Hippocampal formation (tissue), 2 donors: ENCODE measurements around the gene GSTM4.
"Not testable (repeated sequence)": the region's sequence is repeated elsewhere in the genome, so short reads cannot be mapped to it uniquely, and the experiment has no call there.

Source experiments
- DNase-seq, 2 donors: peaks; one replicate each; lab custom pipeline; 2025; lab: John Stamatoyannopoulos, UW

The GSTM4 gene

DNA sequence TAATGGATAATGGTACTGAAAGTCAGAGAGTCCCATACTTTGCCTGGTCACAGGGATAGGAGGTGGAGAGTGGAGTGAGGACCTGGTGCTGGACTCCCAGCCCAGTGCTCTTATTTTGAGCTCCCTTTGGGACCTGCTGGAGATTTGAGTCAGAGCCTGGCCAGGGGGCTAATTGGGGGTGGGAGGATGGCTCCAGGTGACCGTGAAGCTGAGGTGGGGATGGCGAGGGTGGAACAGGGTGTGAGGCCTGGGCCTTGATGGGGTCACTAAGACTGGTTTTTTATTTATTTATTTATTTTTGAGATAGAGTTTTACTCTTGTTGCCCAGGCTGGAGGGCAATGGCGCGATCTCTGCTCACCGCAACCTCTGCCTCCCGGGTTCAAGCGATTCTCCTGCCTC lies 18.5 kb upstream of the GSTM4 start:
- no peak for DNase-seq

DNA sequence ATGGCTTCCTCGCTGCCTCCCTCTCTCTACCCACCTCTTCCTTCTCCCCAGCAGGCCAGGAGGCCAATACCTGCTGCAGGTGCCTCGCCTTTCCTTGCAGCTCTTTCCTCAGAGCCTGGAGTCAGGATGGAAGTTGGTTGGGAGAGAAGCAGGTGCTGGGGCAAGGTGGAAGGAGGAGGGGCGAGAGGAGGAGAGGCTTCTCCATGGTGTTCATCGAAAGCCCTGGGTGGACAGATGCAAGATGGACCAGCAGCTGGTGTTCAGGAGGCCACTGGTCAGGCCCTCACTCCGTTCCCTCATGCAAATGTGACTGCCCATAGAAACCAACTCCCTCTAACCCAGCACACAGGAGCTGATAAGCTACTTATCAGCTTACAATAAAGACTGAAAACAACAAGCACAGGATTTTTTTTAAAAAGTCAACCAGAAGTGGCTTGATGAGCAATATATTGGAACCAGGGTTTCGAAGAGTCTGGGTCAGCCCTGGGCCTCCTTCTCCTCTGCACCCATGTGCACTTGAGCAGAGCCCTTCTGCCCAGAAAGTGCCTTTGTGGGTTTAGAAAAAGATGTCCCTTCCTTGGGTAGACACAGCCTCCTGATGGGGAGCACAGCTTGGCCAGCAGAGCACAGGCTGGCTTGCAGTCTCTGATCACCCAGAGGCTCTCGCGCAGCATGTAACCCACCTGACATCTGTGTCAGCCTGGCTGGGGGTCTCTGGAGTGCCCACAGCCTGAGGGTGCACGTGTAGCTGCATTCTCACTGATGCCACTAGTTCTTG lies 16.6 kb upstream of the GSTM4 start:
- DNase-seq: no peak

DNA sequence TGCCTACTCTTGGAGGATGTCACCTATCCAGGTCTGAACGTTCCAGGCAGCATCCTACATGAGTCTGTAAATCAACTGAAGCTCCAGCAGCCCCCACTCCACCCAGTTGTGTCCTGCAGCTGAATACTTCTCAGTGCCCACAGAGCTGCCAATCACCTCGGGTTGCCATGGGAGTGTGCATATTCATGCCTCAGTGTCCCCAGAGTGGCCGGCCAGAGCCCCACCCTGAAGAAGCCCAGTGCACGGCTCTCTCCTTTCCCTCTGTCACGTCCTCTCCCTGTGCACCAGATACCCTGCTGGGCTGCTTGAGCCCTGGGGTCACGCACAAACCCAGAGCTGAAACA lies 16.1 kb upstream of the GSTM4 start:
- DNase-seq: no peak

DNA sequence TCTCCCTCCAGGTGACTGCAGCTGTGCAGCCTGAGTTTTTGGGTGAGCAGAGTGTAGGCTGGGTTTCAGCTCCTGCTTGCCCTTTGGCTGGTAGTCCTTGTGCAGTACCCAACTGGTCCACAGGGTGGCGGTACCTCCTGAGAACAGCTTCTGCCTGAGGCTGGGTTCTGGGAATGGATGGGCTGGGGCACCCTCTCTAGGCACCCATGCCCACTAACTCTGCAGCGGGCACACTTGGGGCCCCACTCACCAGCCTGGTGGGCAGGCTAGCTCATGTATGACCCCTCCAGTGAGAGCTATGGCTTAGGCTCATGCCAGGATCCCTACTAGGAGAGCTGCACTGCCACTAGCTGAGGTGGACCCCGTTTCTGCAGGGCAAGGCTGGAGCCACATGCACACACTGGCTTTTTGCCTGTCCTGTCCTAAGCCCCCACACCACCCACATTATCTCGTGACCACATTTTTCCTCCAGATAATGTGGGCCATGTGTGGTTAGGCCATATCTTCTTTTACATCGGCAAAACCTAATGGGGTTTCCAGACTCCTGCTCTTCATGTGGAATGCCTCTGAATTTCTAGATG lies 15.5 kb upstream of the GSTM4 start:
- DNase-seq: peak in 1 of 2 donors; percentile 73

DNA sequence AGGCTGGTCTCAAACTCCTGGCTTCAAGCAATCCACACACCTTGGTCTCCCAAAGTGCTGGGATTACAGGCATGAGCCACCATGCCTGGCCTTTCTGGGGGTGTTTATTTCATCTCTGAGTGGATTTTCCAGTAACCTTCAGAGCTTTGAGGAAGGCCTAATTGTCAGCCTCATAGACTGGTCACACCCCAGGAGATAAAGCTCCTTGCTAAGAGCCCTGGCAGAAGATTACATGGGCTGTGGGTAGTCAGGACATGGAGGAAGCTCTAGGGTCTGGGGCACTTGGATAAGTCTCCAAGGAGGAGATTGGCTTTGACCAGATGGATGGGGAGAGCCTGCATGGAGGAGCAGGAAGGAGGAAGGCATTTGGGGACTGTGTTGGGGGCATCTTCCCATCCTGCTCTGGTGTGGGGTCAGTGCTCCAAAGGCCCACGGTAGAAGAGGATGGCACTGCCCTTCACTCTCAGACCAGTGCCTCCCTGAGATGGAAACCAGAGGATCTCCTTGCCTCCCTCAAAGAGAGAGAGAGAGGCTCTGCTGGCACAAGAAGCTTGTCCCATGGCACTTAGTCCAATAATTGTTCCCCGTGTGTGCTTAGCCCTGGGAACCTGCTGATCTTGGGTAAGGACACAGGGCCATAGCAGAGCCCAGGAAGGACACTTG lies 14.7 kb upstream of the GSTM4 start:
- DNase-seq: no peak

DNA sequence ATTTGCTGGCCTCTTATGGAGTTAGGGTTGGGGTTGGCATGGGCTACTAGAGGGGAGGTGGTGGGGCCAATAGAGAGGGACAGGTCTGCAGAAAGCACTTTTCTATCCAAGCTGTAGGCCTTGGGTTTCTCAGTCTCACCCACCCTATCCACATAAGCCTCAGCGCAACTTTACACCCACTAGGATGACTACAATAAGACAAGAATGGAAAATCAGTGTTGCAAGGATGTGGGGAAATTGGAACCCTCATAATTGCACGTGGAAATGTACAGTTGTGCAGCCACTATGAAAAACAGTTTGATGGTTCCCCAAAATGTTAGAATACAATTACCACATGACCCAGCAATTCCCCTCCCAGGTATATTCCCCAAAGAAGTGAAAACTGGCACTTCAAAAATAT lies 14.0 kb upstream of the GSTM4 start:
- no peak for DNase-seq

DNA sequence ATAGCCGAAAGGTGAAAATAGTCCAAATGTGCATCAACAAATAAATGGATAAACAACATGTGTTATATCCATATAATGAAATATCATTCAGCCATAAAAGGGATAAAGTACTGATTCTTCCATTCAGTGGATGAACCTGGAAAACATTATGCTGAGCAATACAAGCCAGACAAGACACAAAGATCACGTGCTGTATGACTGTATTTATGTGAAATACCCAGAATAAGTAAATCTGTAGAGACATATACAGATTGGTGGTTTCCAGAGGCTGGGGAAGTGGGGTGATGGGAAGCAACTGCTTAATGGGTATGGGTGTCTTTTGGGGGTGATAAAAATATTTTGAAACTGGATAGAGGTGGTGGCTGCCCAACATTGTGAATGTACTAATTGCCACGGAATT lies 13.3 kb upstream of the GSTM4 start:
- no peak for DNase-seq

DNA sequence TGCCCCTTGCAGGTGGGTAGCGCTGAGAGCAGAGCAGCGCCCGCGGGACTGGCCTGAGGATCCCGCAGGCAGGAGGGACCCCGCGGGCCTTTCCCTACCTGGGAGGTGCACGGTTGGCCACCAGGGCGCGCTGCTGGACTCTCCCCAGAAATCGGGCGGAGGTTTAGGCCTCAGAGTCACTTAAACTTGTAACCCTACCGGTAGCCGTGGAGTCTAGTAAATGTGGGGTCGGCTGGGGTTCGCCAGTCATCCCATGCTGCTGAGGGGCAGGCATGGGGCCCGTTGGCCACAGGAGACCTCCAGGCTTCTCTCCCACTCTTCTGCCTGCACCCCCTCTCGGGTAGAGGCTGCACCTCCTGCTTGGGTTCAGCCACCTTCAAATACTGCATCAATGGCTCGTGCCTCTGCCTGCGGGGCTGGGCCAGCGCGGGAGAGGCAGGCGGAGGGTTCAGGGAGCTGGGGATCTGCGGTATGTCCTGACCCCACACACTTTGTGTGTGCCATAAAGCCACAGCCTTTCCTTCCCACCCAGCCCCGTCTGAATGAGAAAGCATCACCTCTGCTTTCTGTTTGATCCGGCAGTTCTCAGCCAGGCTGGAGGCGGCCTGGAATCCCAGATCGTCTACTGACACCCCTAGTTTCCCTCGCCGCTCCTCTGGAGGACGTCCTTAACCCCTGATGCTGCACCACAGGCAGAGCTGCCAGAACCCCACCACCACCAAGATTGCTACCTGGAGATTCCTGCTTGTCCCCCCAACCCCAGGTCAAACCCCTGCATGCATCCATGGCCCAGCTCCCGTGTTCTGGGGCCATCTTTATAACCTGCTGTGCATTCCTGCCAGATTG lies 12.3 kb upstream of the GSTM4 start:
- peak in 1 of 2 donors; percentile 59 for DNase-seq

DNA sequence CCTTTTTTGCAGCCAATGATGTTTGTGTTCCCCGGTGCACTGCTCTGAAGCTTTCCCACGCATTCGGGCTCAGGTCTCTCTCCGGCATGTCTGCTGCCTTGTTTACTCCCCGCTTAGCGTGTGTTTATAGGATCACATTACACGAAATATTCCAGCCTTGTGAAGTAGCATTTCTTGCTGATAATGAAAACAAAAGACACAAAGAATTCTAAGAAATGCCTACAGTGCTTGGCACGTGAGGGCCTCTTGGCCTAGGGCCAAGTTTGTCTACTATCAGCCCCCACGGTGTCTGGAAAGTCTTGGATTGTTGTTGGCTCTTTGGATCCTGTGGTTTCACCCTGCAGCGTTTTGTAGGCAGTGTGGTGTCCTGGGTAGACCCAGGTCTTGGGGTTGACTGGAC lies 11.2 kb upstream of the GSTM4 start:
- DNase-seq: no peak

DNA sequence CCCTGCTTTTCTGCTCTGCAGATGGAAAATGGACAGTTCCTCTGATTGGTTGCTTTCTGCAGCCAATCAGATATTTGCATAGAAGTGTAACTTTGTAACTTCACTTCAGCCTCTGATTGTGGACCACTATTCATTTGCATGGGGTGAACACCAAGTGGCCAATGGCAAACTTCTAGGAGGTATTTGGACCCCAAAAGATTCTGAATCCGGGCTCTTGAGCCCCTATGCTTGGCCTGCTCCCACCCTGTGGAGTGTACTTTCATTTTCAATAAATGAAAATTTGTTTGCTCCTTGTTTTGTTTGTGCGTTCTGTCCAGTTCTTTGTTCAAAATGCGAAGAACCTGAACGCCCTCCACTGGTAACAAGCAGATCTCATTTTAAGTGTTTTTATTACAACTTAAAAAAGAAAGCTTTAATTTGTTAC lies 6.4 kb upstream of the GSTM4 start:
- DNase-seq: peak in 1 of 2 donors; percentile 42

DNA sequence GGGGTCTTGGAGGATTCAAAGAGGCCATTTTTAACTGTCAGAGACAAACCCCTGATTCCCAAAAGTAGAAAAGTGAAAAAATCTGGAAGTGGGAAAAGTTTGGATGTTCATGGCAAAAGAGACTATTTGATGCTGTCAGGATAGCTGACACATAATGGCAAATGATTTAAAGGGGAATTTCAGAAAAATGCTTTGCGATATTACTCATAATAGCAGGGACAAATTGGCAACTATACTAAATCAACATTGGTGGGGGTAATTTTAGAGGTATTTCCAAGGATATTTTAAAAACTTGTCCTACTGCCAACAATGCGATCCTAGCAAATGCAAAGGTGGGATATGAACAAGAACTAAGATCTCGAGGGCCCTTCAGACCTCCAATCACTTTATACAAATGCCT lies 5.3 kb upstream of the GSTM4 start:
- DNase-seq: no peak

DNA sequence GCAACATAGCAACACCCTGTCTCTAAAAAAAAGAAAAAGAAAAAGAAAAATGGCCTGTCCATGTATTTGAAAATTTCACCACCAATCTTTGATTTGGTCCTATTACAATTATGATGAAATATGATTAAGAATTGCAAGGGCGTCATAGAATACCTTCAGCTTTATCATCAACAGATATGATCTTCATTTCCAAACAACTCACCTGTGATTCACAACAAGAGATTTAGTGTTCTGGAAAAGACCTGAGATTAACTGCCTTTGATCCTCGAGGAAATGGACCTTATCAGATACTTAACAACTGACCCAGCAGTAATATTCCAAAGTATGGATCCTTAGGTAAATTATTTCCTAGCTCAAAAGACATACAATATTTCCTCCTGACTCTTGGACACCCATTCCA lies 3.5 kb upstream of the GSTM4 start:
- DNase-seq: no peak

DNA sequence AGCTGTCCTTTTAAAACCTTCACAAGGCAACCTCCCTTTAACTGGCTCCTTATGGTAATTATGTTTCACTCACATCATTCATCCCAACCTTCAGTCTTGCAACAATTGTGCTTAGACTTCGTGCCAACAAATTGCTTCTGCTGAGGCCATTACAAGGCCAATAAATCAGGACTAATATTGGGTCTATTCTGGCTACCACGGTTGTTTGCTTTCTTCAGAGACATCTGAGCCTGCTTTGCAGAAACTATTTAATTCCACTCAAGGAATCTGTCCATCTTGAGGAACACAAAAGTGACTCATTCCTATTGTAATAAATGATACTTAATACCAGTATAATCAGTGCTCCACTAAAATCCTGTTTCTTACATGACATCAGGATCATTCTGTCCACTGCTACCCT lies 2.6 kb upstream of the GSTM4 start:
- DNase-seq: no peak

DNA sequence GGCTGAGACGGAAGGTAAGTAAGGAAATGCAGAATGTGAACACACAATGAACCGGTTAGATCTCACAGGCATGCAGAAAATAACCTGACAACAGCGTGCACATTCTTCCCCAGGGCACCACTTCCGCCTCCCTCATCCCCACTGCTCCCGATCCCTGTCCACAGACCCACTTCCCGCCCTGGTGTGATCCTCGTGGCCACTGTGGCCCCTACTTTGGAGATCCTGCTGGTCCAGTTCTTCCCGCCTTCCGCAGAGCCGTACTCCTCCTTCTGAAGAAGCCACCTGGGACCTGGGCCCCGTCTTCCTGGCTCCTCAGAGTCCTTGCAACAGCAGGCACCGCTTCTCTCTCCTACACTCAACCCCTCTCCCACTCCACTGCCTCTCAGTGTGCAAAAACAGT lies 1.4 kb upstream of the GSTM4 start:
- no peak for DNase-seq

DNA sequence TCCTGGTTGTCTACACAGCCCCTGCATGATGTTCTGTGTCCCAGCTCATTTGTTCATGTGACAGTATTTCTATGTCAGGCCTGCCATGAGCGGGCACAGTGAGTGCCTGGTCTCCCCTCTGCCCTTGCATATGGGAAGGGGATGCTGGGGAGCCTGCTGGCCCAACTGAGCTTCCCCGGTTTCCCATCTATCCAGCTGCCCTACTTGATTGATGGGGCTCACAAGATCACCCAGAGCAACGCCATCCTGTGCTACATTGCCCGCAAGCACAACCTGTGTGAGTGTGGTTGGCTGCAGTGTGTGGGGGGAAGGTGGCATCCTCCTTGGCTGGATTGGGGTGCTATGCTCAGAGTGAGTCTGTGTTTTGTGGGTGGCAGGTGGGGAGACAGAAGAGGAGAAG lies 1.5 kb downstream of the GSTM4 start:
- DNase-seq: no peak

DNA sequence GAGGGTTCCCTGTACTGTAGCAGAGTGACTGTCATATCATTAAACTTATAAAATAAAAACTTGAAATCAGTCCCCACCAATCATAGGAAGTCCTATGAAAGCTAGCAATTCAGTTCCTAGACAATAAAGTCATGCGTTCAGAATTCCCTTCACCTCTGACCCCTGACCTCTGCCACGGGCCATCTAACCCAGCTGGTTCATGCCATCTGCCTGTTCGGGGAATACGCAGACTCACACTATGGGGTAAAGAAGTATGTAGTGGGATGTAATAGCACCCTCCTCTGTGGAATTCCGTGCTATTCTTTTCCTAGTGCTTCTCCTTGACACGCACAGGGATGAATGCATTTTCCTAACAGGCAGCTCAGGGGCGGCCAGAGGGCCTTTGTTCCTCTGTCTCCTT lies 2.1 kb downstream of the GSTM4 start:
- no peak for DNase-seq

DNA sequence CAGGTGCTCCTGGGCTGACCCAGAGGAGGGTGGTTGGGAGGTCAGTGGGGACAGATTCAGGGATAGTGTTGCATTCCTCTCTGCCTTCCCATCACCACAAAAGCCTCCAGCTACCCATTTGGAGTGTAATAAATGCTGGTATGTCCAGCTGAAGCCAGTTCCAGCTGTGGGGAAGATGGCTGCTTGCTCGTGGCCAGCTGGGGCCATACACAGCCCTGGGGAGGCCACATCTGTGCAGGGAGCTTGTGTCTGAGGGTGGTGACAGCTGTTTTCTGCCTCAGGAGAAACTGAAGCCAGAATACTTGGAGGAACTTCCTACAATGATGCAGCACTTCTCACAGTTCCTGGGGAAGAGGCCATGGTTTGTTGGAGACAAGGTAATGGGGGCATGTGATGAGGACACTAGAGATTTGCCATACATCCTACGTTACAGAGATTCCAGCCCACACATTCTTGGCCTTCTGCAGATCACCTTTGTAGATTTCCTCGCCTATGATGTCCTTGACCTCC lies 2.7 kb downstream of the GSTM4 start:
- no peak for DNase-seq

DNA sequence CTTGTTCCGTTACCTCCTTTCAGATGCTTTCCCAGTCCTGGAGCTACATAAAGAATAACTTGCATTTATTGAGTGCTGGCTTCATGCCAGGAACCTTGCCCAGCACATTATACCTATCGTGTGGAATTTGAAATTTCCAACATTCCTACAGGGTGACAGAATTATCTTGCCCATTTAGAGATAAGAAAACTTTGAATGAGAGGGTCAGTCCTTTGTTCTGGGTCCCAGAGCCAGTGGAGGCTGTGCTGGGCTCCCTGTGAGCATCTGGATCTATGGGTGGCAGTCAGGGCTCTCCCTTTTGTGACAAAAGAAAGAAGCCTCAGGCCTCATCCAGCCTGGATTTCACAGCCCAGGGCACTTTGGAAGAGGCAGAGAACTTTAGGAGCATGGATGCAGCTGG lies 3.2 kb downstream of the GSTM4 start:
- DNase-seq: no peak

DNA sequence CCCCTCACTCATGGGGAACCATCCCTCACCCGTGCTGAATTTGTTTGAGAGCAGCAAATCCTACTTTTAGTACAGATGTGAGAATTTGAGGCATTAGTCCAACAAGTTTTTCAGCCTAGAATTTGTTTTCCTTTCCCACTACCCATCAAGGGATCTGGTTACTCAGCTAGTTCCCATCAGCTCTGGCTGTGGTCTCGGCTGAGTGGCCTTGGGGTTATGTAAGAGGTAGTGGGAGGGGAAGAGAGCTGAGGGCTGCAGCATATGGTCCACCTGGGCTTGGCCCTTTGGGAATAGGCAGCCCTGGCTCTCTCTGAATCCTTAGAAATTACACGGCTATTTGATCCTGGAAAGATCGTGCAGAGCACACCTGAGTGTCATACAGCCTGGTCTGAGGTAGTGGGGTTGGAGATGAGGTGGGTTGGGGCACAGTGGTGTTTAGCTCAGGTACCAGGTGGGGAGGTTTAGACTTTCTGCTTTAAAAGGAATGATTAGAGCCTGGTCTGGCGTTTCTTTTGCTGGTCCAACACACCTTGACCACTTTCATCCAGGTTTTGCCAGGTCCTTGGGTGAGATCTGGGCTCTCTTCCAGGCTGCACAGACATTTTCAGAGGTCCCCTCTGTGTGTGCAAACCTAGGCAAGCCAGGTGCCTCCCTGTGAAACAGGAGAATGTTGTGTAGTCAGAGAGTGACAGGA lies 4.2 kb downstream of the GSTM4 start:
- DNase-seq: peak in 1 of 2 donors; percentile 8

DNA sequence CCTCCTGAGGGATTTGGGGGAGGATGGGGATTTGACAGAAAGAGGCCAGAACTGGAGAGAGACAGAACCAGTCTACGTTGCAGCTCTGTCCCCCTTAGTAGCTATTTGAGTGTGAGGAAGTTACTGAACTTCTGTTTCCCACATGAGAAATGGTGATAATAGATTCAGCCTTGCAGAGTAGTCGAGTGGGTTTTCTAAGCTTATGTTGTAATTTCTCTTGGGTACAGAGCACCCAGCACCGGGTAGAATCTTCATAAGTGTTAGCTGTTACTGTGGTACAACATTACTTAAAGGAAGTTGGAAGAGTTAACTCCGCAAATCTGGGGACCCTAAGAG lies 4.8 kb downstream of the GSTM4 start:
- DNase-seq: not testable (repeated sequence)

DNA sequence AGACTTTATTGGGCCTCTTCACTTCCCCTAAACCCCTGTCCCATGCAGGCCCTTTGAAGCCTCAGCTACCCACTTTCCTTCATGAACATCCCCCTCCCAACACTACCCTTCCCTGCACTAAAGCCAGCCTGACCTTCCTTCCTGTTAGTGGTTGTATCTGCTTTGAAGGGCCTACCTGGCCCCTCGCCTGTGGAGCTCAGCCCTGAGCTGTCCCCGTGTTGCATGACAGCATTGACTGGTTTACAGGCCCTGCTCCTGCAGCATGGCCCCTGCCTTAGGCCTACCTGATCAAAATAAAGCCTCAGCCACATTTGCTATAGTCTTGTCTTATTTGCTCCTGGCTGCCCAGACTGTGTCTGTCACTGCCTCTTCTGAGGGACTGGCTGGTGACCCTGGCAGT lies 5.5 kb downstream of the GSTM4 start:
- no peak for DNase-seq

DNA sequence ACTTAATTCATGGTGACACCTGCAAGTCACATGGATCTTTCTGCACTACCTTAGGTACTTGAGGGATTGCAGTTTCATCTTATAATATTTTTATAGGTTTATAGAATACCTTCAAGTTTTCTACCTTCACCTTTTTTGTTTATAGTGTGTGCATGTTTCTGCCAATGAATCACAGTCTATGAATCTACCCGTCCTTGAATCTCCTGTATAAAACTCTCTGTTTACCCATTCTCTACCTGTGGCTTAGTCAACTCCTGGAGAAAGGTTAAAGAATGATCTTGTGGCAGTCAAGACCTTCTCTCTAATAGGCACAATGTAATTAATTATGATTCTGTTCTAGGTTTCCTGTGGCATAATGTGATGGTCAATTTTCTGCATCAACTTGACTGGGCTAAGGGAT lies 8.8 kb downstream of the GSTM4 start:
- no peak for DNase-seq
